GM23338 (cell line): ENCODE results near the gene LAT. TPM values are rescaled to one million over a fixed set of nuclear protein-coding genes. Genes with fewer than 3 reads are reported as not detected.

Experiments used
- ATAC-seq: fragments of 200-7000 bp; cut with Tn5 transposase; 3 replicates; pipeline ENCODE4 v1.9.1; 2020
- DNase-seq: peaks from one replicate; pipeline ENCODE4 v3.0.0-alpha.2; 2015; ENCODE audit warnings: low spot score
- H2AFZ ChIP-seq: fragments of 200-600 bp; sonication (generic); 2 replicates; pipeline ENCODE4 v1.8.0; 2016; ENCODE audit warnings: antibody characterized with exemption, mild to moderate bottlenecking, moderate library complexity
- H3F3A ChIP-seq: fragments of 200-600 bp; sonication (generic); replicated peaks from 2 replicates; pipeline ENCODE4 v1.8.0; 2017; ENCODE audit warnings: antibody characterized with exemption, mixed run types, low read depth
- H3K27ac ChIP-seq: fragments of 200-600 bp; sonication (generic); 2 replicates; pipeline ENCODE4 v1.6.1; 2016; ENCODE audit warnings: low read depth
- H3K27me3 ChIP-seq: fragments of 200-600 bp; sonication (generic); 2 replicates; pipeline ENCODE4 v1.8.0; 2016; ENCODE audit warnings: mild to moderate bottlenecking, mixed run types, moderate library complexity; ENCODE audit not compliant: insufficient read depth
- H3K36me3 ChIP-seq: fragments of 200-600 bp; sonication (generic); 2 replicates; pipeline ENCODE4 v1.8.0; 2016; ENCODE audit warnings: mild to moderate bottlenecking; ENCODE audit not compliant: insufficient read depth
- H3K4me1 ChIP-seq: fragments of 200-600 bp; sonication (generic); 2 replicates; pipeline ENCODE4 v1.8.0; 2016; ENCODE audit warnings: mild to moderate bottlenecking, moderate library complexity; ENCODE audit not compliant: insufficient read depth
- H3K4me2 ChIP-seq: fragments of 200-600 bp; sonication (generic); 2 replicates; pipeline ENCODE4 v1.7.1; 2017; ENCODE audit warnings: mixed run types
- H3K4me3 ChIP-seq: fragments of 200-600 bp; sonication (generic); 2 replicates; pipeline ENCODE4 v1.6.1; 2016; ENCODE audit warnings: mixed run types
- H3K79me2 ChIP-seq: fragments of 200-600 bp; sonication (generic); replicated peaks from 2 replicates; pipeline ENCODE4 v1.8.0; 2017; ENCODE audit warnings: mild to moderate bottlenecking; ENCODE audit not compliant: insufficient read depth
- H3K9me2 ChIP-seq: fragments of 200-600 bp; sonication (generic); 2 replicates; pipeline ENCODE4 v1.8.0; 2017; ENCODE audit not compliant: insufficient read depth
- H4K20me1 ChIP-seq: fragments of 200-600 bp; sonication (generic); replicated peaks from 2 replicates; pipeline ENCODE4 v1.8.0; 2017; ENCODE audit warnings: mild to moderate bottlenecking; ENCODE audit not compliant: insufficient read depth
- H3K27ac Mint-ChIP-seq: 2 replicates; pipeline ENCODE4 v1.8.0; 2020; ENCODE audit warnings: inconsistent platforms, mild to moderate bottlenecking, moderate library complexity, mixed read lengths
- H3K27me3 Mint-ChIP-seq: 3 replicates; pipeline ENCODE4 v1.8.0; 2022; ENCODE audit warnings: low read depth, mild to moderate bottlenecking, moderate library complexity, mixed read lengths, inconsistent platforms; ENCODE audit not compliant: insufficient read depth, poor library complexity
- H3K36me3 Mint-ChIP-seq: 3 replicates; pipeline ENCODE4 v1.8.0; 2021; ENCODE audit warnings: low read depth, mild to moderate bottlenecking, inconsistent platforms, moderate library complexity, mixed read lengths
- H3K4me1 Mint-ChIP-seq: 3 replicates; pipeline ENCODE4 v1.8.0; 2020; ENCODE audit warnings: mild to moderate bottlenecking, inconsistent platforms, mixed read lengths
- H3K4me3 Mint-ChIP-seq: 3 replicates; pipeline ENCODE4 v1.8.0; 2021; ENCODE audit warnings: moderate library complexity, mild to moderate bottlenecking, inconsistent platforms, mixed read lengths
- H3K9me3 Mint-ChIP-seq: 3 replicates; pipeline ENCODE4 v1.8.0; 2020; ENCODE audit warnings: moderate library complexity, mild to moderate bottlenecking, inconsistent platforms, mixed read lengths
- CREB1 ChIP-seq: fragments of 250-450 bp; sonication (Bioruptor Pico); IDR thresholded peaks from 2 replicates; pipeline ENCODE4 v1.5.0; 2020; ENCODE audit warnings: low read depth, mild to moderate bottlenecking, moderate library complexity
- EZH2 ChIP-seq: fragments of 200-600 bp; sonication (generic); IDR thresholded peaks from one replicate; pipeline ENCODE4 v1.8.0; 2017; ENCODE audit warnings: antibody characterized with exemption, mild to moderate bottlenecking, low read depth; ENCODE audit not compliant: unreplicated experiment
- EZH2phosphoT487 ChIP-seq: fragments of 200-600 bp; sonication (generic); IDR thresholded peaks from one replicate; pipeline ENCODE4 v1.8.1; 2018; ENCODE audit warnings: antibody characterized with exemption; ENCODE audit not compliant: unreplicated experiment
- JUNB ChIP-seq: IDR thresholded peaks from one replicate; pipeline ENCODE4 v1.6.1; 2016; ENCODE audit warnings: antibody characterized with exemption; ENCODE audit not compliant: unreplicated experiment
- NANOG ChIP-seq: IDR thresholded peaks from 2 replicates; pipeline ENCODE4 v1.6.1; 2016; ENCODE audit warnings: antibody characterized with exemption, borderline replicate concordance
- POLR2AphosphoS5 ChIP-seq: IDR thresholded peaks from 2 replicates; pipeline ENCODE4 v1.6.1; 2016; ENCODE audit warnings: antibody characterized with exemption, low read depth
- STAT1 ChIP-seq: IDR thresholded peaks from one replicate; pipeline ENCODE4 v1.6.1; 2016; ENCODE audit warnings: antibody characterized with exemption; ENCODE audit not compliant: unreplicated experiment
- ZNF114 ChIP-seq: fragments of 250-450 bp; sonication (Bioruptor Pico); IDR thresholded peaks from 2 replicates; pipeline ENCODE4 v1.5.0; 2020; ENCODE audit warnings: mild to moderate bottlenecking, moderate library complexity
- ZNF331 ChIP-seq: fragments of 250-450 bp; sonication (Bioruptor Pico); IDR thresholded peaks from 2 replicates; pipeline ENCODE4 v1.5.0; 2020; ENCODE audit warnings: low read depth, mild to moderate bottlenecking, moderate library complexity
- polyA plus RNA-seq: library from polyadenylated mRNA; unstranded; fragments of >200 nt; fragmentation: Nextera tagmentation; extraction: Ambion mirVana; gene quantifications from 2 replicates; pipeline ENCODE4 v1.2.1, GENCODE V29; 2016
- total RNA-seq: library from RNA; depleted of rRNA; stranded (reverse); fragments of >200 nt; shearing (Covaris generic); gene quantifications from 2 replicates; pipeline ENCODE4 v1.2.3, GENCODE V29; 2014
- TF ChIP-seq, protein P1 (sequence below), 2 experiments: fragments of 200-600 bp in 1 of 2; sonication (generic) in 1 of 2; conservative IDR thresholded peaks; 2 replicates each; pipeline versions ENCODE4 v1.5.1 to v1.6.1; 2016 to 2017; ENCODE audit warnings: antibody characterized with exemption in 2 of 2, low read depth in 2 of 2, mild to moderate bottlenecking in 2 of 2, moderate library complexity in 1 of 2
- TF ChIP-seq, protein P2 (sequence below): IDR thresholded peaks from 2 replicates; pipeline ENCODE4 v1.6.1; 2016; ENCODE audit warnings: antibody characterized with exemption
- TF ChIP-seq, protein P3 (sequence below): IDR thresholded peaks from one replicate; pipeline ENCODE4 v1.6.1; 2018; ENCODE audit warnings: antibody characterized with exemption; ENCODE audit not compliant: unreplicated experiment

LAT gene
- total and polyA plus RNA-seq, 2 experiments from 2014 or later = 2.2 to 2.4 TPM

DNA sequence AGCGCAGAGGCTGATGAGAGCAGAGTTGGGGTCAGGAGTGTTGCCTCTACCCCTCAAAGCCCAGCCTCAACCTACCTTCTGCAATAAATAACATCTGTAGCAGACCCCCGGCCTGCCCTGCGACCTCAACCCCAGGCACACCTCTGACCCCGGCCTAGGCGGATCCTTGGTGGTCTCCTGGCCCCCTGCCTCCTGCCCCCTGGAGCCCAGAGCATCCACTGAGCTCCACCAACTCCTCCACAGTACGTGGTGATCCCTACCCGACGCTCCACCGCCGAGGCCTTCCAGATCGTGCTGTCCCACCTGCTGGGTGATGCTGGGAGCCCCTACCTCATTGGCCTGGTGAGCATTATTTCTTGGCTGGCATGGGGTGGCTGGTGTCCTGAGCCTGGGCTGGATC, 1.9 kb upstream of the LAT start (continued):
- TF ChIP-seq, protein P1, sequence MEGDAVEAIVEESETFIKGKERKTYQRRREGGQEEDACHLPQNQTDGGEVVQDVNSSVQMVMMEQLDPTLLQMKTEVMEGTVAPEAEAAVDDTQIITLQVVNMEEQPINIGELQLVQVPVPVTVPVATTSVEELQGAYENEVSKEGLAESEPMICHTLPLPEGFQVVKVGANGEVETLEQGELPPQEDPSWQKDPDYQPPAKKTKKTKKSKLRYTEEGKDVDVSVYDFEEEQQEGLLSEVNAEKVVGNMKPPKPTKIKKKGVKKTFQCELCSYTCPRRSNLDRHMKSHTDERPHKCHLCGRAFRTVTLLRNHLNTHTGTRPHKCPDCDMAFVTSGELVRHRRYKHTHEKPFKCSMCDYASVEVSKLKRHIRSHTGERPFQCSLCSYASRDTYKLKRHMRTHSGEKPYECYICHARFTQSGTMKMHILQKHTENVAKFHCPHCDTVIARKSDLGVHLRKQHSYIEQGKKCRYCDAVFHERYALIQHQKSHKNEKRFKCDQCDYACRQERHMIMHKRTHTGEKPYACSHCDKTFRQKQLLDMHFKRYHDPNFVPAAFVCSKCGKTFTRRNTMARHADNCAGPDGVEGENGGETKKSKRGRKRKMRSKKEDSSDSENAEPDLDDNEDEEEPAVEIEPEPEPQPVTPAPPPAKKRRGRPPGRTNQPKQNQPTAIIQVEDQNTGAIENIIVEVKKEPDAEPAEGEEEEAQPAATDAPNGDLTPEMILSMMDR (conservative IDR thresholded peaks at IDR 0.05; ENCODE audit: low read depth in 2 of 2) = no peak

DNA sequence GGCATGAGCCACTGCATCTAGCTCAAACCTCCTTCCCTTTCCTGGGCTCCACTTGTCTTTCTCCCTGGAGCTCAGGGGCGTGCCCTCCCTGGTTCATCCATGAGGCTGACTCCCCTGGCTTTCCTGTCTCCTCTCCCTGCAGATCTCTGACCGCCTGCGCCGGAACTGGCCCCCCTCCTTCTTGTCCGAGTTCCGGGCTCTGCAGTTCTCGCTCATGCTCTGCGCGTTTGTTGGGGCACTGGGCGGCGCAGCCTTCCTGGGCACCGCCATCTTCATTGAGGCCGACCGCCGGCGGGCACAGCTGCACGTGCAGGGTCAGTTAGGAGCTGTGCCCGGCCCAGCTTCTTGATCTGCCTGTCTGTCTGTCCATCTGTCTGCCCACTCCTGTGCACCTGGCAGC, 1.2 kb upstream of the LAT start:
- Histone ChIP-seq H3K79me2 (no peaks in the 10 kb centered on the region), H2AFZ (no peak overlapping the region), H4K20me1 (no peaks in the 10 kb centered on the region), H3K27ac (no peak overlapping the region), H3K36me3 (0 out of 2 replicates have a peak, but pooled peaks cover 4% of the 10 kb centered on the region), H3K9me2 (no peaks in the 10 kb centered on the region), H3K4me1 (no peaks in the 10 kb centered on the region), H3K27me3 (no peaks in the 10 kb centered on the region), H3K4me3 (no peak overlapping the region), H3F3A (no peaks in the 10 kb centered on the region), H3K4me2 (no peak overlapping the region)
- ATAC-seq (no peak), DNase-seq (no peak)
- Mint-ChIP-seq H3K9me3 (peaks cover 5% of the 10 kb centered on the region), H3K4me1 (no peaks in the 10 kb centered on the region), H3K27ac (no peak overlapping the region), H3K4me3 (no peak overlapping the region), H3K27me3 (peaks cover 14% of the 10 kb centered on the region), H3K36me3 (peaks cover 50% of the 10 kb centered on the region)
- TF ChIP-seq NANOG = no peak
- TF ChIP-seq POLR2AphosphoS5 = no peak
- TF ChIP-seq, protein P2, sequence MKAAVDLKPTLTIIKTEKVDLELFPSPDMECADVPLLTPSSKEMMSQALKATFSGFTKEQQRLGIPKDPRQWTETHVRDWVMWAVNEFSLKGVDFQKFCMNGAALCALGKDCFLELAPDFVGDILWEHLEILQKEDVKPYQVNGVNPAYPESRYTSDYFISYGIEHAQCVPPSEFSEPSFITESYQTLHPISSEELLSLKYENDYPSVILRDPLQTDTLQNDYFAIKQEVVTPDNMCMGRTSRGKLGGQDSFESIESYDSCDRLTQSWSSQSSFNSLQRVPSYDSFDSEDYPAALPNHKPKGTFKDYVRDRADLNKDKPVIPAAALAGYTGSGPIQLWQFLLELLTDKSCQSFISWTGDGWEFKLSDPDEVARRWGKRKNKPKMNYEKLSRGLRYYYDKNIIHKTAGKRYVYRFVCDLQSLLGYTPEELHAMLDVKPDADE = no peak
- no peak for TF ChIP-seq CREB1 (CRISPR knock-in tag)
- TF ChIP-seq, protein P1 (conservative IDR thresholded peaks at IDR 0.05; ENCODE audit: low read depth in 2 of 2) = no peak
- no peak for TF ChIP-seq ZNF114 (CRISPR knock-in tag)
- TF ChIP-seq EZH2phosphoT487 = no peak
- no peak for TF ChIP-seq STAT1
- no peak for TF ChIP-seq ZNF331 (CRISPR knock-in tag)
- TF ChIP-seq EZH2 = no peak
- TF ChIP-seq, protein P3, sequence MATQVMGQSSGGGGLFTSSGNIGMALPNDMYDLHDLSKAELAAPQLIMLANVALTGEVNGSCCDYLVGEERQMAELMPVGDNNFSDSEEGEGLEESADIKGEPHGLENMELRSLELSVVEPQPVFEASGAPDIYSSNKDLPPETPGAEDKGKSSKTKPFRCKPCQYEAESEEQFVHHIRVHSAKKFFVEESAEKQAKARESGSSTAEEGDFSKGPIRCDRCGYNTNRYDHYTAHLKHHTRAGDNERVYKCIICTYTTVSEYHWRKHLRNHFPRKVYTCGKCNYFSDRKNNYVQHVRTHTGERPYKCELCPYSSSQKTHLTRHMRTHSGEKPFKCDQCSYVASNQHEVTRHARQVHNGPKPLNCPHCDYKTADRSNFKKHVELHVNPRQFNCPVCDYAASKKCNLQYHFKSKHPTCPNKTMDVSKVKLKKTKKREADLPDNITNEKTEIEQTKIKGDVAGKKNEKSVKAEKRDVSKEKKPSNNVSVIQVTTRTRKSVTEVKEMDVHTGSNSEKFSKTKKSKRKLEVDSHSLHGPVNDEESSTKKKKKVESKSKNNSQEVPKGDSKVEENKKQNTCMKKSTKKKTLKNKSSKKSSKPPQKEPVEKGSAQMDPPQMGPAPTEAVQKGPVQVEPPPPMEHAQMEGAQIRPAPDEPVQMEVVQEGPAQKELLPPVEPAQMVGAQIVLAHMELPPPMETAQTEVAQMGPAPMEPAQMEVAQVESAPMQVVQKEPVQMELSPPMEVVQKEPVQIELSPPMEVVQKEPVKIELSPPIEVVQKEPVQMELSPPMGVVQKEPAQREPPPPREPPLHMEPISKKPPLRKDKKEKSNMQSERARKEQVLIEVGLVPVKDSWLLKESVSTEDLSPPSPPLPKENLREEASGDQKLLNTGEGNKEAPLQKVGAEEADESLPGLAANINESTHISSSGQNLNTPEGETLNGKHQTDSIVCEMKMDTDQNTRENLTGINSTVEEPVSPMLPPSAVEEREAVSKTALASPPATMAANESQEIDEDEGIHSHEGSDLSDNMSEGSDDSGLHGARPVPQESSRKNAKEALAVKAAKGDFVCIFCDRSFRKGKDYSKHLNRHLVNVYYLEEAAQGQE = no peak
- no peak for TF ChIP-seq JUNB
